Middle frontal gyrus (tissue), 1 donor: Measurements from ENCODE around the gene CRY2.

Experiments
- DNase-seq: peaks from one replicate; pipeline ENCODE4 v3.0.0-alpha.2; 2015; ENCODE audit warnings: low spot score; ENCODE audit errors: extremely low spot score

CRY2 gene

GRCh38 chr11:45930031-45930794, 82.9 kb downstream of the CRY2 start:
- no peak for DNase-seq

DNA sequence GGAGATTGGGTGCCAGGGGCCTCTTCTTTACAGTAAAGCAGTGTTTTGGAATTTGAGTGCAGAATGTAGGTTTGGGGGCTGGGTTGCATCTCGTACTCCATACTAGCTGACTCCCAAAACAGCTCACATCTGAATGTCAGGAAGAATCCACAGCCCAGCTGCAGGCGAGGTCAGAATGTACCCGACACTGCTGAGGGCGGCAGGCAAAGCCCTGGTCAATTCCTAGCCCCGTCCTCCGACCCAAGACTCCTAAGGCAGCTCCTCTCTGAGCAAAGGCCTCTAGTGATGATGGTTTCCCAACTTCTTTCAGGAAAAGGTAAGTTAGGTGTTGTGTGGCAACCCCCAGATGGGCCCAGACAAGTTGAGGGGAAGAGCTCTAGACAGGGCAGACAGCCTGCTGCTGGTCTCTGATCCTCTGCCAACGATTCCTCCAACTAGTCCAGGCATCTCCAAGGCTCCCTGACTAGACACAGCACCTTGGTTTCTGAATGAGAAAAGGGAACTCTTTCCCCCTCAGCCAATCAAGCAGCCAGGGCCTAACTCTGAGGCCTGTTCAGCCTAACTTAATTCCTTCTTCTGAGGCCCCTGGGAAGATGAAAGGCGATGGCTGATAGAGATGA, 83.8 kb downstream of the CRY2 start:
- DNase-seq, result no peak

DNA sequence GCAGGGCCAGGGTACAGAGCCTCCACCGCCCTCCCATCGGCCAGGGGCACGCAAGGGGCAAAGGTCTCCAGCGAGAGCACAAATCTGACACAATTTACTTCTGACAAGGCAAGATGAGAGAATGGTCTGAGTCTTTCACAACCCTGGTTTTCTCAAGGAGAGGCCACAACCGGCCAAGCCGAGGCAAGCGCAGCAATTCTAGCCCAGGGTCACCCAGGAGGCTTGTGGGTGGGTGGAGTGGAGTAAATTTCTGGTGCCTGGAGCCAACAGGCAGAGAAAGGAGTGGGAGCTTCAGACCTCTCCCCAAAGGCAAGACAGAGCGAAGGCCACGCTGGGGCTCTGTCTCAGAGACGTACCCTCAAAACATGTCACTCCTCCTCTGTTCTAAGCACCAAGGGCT, 84.5 kb downstream of the CRY2 start:
- DNase-seq, result no peak

GRCh38 chr11:45932217-45932616, 84.9 kb downstream of the CRY2 start:
- no peak for DNase-seq
